Uterus (tissue), 2 donors: Measurements from ENCODE around the gene CASZ1.

ENCODE experiments used
- CTCF ChIP-seq, 4 experiments: fragments of 200-600 bp in 2 of 4; fragments of 450-650 bp in 2 of 4; sonication (generic) in 2 of 4; IDR thresholded peaks; one replicate each; pipeline ENCODE4 v1.5.1; 2016 to 2019; ENCODE audit warnings: antibody characterized with exemption in 4 of 4, mild to moderate bottlenecking in 2 of 4, moderate library complexity in 1 of 4
- POLR2A ChIP-seq, 2 donors: fragments of 450-650 bp; IDR thresholded peaks; one replicate each; pipeline ENCODE4 v1.6.1; 2016; ENCODE audit warnings: antibody characterized with exemption in 2 of 2, mild to moderate bottlenecking in 1 of 2, moderate library complexity in 1 of 2

DNA sequence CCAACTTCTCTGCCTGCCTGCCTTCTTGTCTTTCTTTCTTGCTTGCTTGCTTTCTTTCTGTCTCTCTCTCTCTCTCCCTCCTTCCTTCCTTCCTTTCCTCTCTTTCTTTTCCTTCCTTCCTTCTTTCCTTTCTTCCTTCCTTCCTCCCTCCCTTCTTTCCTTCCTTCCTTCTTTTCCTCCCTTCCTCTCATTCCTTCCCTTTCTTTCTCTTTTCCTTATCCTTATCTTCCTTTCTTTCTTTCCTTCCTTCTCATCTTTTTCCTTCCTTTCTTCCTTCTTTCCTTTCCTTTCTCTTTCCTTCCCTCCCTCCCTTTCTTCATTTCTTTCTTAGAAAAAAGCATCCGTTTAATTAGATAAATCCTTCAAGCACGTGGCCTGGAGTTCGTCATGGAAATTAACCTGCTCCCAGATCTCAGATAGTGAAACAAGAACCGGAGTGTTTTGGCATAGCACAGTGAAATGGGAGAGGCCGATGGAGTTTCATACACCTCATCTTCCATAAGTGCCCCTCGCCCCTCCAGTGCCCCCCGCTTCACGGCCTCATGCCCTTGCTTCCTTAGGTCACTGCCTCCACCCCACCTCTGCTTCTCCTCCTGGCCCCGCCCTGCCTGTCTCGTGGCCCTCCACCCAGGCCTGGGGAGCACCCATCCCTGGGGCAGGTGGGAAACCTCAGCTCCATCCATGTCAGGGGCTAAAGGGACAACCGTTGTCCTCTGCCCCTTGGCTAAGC lies 11.3 kb downstream of the CASZ1 start:
- TF ChIP-seq CTCF (IDR thresholded peaks at IDR 0.05) (no peak), POLR2A (IDR thresholded peaks at IDR 0.05) (no peak)
